PC-3 (cell line): Measurements from ENCODE around the gene RBM6. TPM values are rescaled to one million over a fixed set of nuclear protein-coding genes. Genes with fewer than 3 reads are reported as not detected.

Experiments used
- ATAC-seq: fragments of 200-7000 bp; cut with Tn5 transposase; 2 replicates; pipeline ENCODE4 v1.9.1; 2020; ENCODE audit warnings: mild to moderate bottlenecking, moderate library complexity
- BruUV-seq: library from RNA; stranded (reverse); fragments of 400-500 nt; replicated peaks from 2 replicates; lab custom pipeline; 2021; lab: Mats Ljungman, UMichigan
- CTCF ChIA-PET: fragments of 300-600 bp; sonication (Branson Sonifier 250); formaldehyde crosslinking; loops from one replicate; lab custom pipeline; 2022; ENCODE audit warnings: antibody characterized with exemption; lab: Charles Lee
- POLR2A ChIA-PET: fragments of 300-600 bp; sonication (Branson Sonifier 250); formaldehyde crosslinking; loops from one replicate; lab custom pipeline; 2022; ENCODE audit warnings: antibody characterized with exemption; ENCODE audit not compliant: unreplicated experiment; lab: Charles Lee
- DNase-seq: peaks from one replicate; pipeline ENCODE4 v3.0.0-alpha.2; 2015
- H2AFZ ChIP-seq: fragments of 300-600 bp; sonication (generic); 2 replicates; pipeline ENCODE4 v1.6.0; 2016; ENCODE audit warnings: antibody characterized with exemption, low read length
- H3F3A ChIP-seq: fragments of 300-600 bp; sonication (generic); one replicate; pipeline ENCODE4 v1.6.0; 2017; ENCODE audit warnings: antibody characterized with exemption, low read length, control low read depth, mild to moderate bottlenecking; ENCODE audit not compliant: unreplicated experiment
- H3K27ac ChIP-seq: fragments of 300-600 bp; sonication (generic); 2 replicates; pipeline ENCODE4 v1.5.1; 2016; ENCODE audit warnings: mild to moderate bottlenecking, low read length
- H3K27me3 ChIP-seq: fragments of 300-600 bp; sonication (generic); 2 replicates; pipeline ENCODE4 v1.6.1; 2016; ENCODE audit warnings: low read length, mixed read lengths
- H3K36me3 ChIP-seq: fragments of 300-600 bp; sonication (generic); 2 replicates; pipeline ENCODE4 v1.6.1; 2016; ENCODE audit warnings: low read depth, mixed run types, low read length, mixed read lengths
- H3K4me1 ChIP-seq: fragments of 300-600 bp; sonication (generic); 2 replicates; pipeline ENCODE4 v1.5.1; 2016; ENCODE audit warnings: low read length; ENCODE audit not compliant: insufficient read depth
- H3K4me2 ChIP-seq: fragments of 300-600 bp; sonication (generic); 2 replicates; pipeline ENCODE4 v1.6.0; 2016; ENCODE audit warnings: low read length
- H3K4me3 ChIP-seq: fragments of 300-600 bp; sonication (generic); 2 replicates; pipeline ENCODE4 v1.5.1; 2016; ENCODE audit warnings: mild to moderate bottlenecking, low read length, mixed read lengths
- H3K79me2 ChIP-seq: fragments of 300-600 bp; sonication (generic); 2 replicates; pipeline ENCODE4 v1.6.1; 2017; ENCODE audit warnings: low read length, mixed read lengths
- H3K9ac ChIP-seq: fragments of 300-600 bp; sonication (generic); 2 replicates; pipeline ENCODE4 v1.6.0; 2016; ENCODE audit warnings: mild to moderate bottlenecking, low read length
- H3K9me2 ChIP-seq: fragments of 300-600 bp; sonication (generic); replicated peaks from 2 replicates; pipeline ENCODE4 v1.6.1; 2016; ENCODE audit warnings: mixed run types, low read length, mixed read lengths
- H3K9me3 ChIP-seq: fragments of 300-600 bp; sonication (generic); 2 replicates; pipeline ENCODE4 v1.6.1; 2016; ENCODE audit warnings: low read length, mixed read lengths
- H4K20me1 ChIP-seq: fragments of 300-600 bp; sonication (generic); 2 replicates; pipeline ENCODE4 v1.6.1; 2016; ENCODE audit warnings: low read length, mixed read lengths
- EZH2 ChIP-seq: fragments of 300-600 bp; sonication (generic); IDR thresholded peaks from one replicate; pipeline ENCODE4 v1.6.1; 2017; ENCODE audit warnings: antibody characterized with exemption, mild to moderate bottlenecking, low read length; ENCODE audit not compliant: unreplicated experiment
- EZH2phosphoT487 ChIP-seq: fragments of 300-600 bp; sonication (generic); IDR thresholded peaks from 2 replicates; pipeline ENCODE4 v1.6.1; 2018; ENCODE audit warnings: mild to moderate bottlenecking, antibody characterized with exemption, low read length, borderline replicate concordance
- intact Hi-C: fragments of 100-400 bp; cut with micrococcal nuclease; formaldehyde crosslinking; loops from 2 replicates; pipeline ENCODE4 v1.9.0; 2023
- total RNA-seq: library from RNA; depleted of rRNA; stranded (reverse); fragments of >200 nt; gene quantifications from 2 replicates; pipeline ENCODE4 v1.2.3, GENCODE V29; 2014
- TF ChIP-seq, protein P1 (sequence below): fragments of 300-600 bp; sonication (generic); conservative IDR thresholded peaks from 2 replicates; pipeline ENCODE4 v1.5.1; 2017; ENCODE audit warnings: antibody characterized with exemption, low read depth, mild to moderate bottlenecking, low read length

The RBM6 gene
- total RNA-seq, 1 experiment from 2014 or later, result 64.6 TPM

DNA sequence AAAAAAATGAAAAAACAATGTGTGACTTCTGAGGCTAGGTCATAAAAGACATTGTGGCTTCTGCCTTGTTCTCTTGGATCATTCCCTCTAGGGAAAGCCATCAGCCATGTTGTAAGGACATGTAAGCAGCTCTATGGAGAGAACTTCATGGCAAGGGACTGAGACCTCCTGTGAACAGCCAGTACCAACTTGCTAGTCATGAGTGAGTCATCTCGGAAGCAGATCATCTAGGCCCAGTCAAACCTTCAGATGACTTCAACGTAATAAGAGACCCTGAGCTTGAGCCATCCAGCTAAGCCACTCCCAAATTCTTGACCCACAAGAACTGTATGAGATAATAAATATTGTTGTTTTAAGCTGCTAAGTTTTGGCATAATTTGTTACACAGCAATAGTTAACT, 15.3 kb upstream of the RBM6 start:
- H3F3A ChIP-seq, result no peaks in the 10 kb centered on the region
- no peak overlapping the region for H3K4me3 ChIP-seq
- ChIA-PET CTCF (interaction anchor here (0.6 to 0.7 kb wide), 2 partner anchors 15 to 42 kb away, joined by 3 to 4 read pairs; partner anchors contain the start of gene RBM6), POLR2A (interaction anchor here (0.6 to 0.8 kb wide), 3 partner anchors 70 to 496 kb away, joined by 3 to 4 read pairs (median 3); partner anchors contain the start of gene NICN1)
- peak; percentile 80 for DNase-seq
- no peak overlapping the region for H2AFZ ChIP-seq
- ATAC-seq, result peak; percentile 63
- H3K9me3 ChIP-seq, result no peaks in the 10 kb centered on the region
- intact Hi-C loops, result no loop called here
- peaks cover 25% of the 10 kb centered on the region for H3K4me1 ChIP-seq
- H3K27me3 ChIP-seq, result no peaks in the 10 kb centered on the region
- H3K79me2 ChIP-seq, result peaks cover 43% of the 10 kb centered on the region
- BruUV-seq, result no TSS peak
- TF ChIP-seq EZH2 (no peak), EZH2phosphoT487 (no peak)
- TF ChIP-seq, protein P1, sequence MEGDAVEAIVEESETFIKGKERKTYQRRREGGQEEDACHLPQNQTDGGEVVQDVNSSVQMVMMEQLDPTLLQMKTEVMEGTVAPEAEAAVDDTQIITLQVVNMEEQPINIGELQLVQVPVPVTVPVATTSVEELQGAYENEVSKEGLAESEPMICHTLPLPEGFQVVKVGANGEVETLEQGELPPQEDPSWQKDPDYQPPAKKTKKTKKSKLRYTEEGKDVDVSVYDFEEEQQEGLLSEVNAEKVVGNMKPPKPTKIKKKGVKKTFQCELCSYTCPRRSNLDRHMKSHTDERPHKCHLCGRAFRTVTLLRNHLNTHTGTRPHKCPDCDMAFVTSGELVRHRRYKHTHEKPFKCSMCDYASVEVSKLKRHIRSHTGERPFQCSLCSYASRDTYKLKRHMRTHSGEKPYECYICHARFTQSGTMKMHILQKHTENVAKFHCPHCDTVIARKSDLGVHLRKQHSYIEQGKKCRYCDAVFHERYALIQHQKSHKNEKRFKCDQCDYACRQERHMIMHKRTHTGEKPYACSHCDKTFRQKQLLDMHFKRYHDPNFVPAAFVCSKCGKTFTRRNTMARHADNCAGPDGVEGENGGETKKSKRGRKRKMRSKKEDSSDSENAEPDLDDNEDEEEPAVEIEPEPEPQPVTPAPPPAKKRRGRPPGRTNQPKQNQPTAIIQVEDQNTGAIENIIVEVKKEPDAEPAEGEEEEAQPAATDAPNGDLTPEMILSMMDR, result no peak
- H3K36me3 ChIP-seq, result no peaks in the 10 kb centered on the region; the same call in 1 of the 2 replicates
- H3K9me2 ChIP-seq, result no peaks in the 10 kb centered on the region
- peak overlapping the region; percentile 44 for H3K27ac ChIP-seq
- no peaks in the 10 kb centered on the region for H4K20me1 ChIP-seq
- H3K9ac ChIP-seq, result no peak overlapping the region
- H3K4me2 ChIP-seq, result peak overlapping the region; percentile 21

DNA sequence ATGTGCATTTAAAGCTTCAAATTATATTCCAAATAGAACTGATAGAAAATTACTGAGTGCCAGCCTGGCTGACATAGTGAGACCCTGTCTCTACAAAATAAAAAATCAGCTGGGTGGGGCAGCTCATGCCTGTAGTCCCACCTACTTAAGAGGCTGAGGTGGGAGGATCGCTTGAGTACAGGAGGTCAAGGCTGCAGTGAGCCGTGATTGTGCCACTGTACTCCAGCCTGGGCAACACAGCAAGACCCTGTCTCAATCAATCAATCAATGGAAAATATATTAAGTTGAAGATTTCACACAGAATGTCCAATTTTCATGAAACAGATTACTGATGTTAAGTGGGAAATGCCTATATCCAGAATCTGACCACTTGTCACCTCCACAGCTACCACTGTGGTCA, 14.5 kb upstream of the RBM6 start:
- Histone ChIP-seq H3F3A (no peaks in the 10 kb centered on the region), H2AFZ (no peak overlapping the region), H3K27me3 (no peaks in the 10 kb centered on the region), H3K9me2 (no peaks in the 10 kb centered on the region), H3K4me2 (no peak overlapping the region), H3K36me3 (no peaks in the 10 kb centered on the region), H3K27ac (no peak overlapping the region), H3K4me1 (peaks cover 33% of the 10 kb centered on the region), H3K9me3 (no peaks in the 10 kb centered on the region), H4K20me1 (no peaks in the 10 kb centered on the region), H3K79me2 (peaks cover 43% of the 10 kb centered on the region), H3K4me3 (no peak overlapping the region), H3K9ac (no peak overlapping the region)
- CTCF ChIA-PET, result no interaction called here
- DNase-seq, result no peak
- BruUV-seq, result no TSS peak
- intact Hi-C loops, result no loop called here
- no peak for ATAC-seq
- POLR2A ChIA-PET, result interaction anchor here (0.8 kb wide), 1 partner anchor 70 kb away, joined by 3 read pairs; no protein-coding TSS in a partner anchor
- TF ChIP-seq EZH2phosphoT487 (no peak), EZH2 (no peak)
- TF ChIP-seq, protein P1, result no peak

DNA sequence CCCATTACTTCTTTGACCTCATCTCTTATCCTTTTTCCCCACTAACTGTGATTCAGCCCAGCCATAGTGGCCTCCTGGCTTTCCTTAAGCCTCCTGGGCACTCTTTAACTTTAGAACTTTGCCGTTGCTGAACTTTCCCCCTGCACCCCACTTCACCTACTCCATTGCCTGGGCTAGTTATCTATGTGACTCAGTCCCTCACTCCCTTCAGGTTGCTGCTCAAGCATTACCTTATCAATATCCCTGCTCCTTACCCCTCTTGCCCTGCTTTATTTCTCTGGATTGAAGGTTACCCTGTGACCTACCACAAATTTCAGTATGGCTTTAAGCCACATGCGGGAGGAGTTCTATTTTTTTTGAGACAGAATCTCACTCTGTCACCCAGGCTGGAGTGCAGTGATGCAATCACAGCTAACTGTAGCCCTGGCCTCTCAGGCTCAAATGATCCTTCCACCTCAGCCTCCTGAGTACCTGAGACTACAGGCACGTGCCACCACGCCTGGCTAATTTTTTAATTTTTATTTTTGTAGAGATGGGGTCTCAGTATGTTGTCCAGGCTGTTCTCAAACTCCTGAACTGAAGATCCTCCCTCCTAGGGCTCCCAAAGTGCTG, 13.7 kb upstream of the RBM6 start:
- ChIA-PET POLR2A (no interaction called here), CTCF (no interaction called here)
- H3K9ac ChIP-seq, result no peak overlapping the region
- ATAC-seq (no peak), DNase-seq (no peak)
- H3F3A ChIP-seq, result no peaks in the 10 kb centered on the region
- no peak overlapping the region for H3K4me2 ChIP-seq
- H2AFZ ChIP-seq, result no peak overlapping the region
- peaks cover 43% of the 10 kb centered on the region for H3K79me2 ChIP-seq
- H3K27ac ChIP-seq, result no peak overlapping the region
- intact Hi-C loops, result no loop called here
- no peaks in the 10 kb centered on the region for H3K36me3 ChIP-seq
- no peaks in the 10 kb centered on the region for H3K27me3 ChIP-seq
- H3K4me3 ChIP-seq, result no peak overlapping the region
- BruUV-seq, result no TSS peak
- no peaks in the 10 kb centered on the region for H3K9me3 ChIP-seq
- no peaks in the 10 kb centered on the region for H3K9me2 ChIP-seq
- peaks cover 40% of the 10 kb centered on the region for H3K4me1 ChIP-seq
- no peaks in the 10 kb centered on the region for H4K20me1 ChIP-seq
- TF ChIP-seq, protein P1, result no peak
- TF ChIP-seq EZH2, result no peak
